HL-60 (cell line): ENCODE results near the gene ACTN1.

ENCODE experiments used
- DNase-seq, 2 experiments: peaks; one replicate each; pipeline ENCODE4 v3.0.0-alpha.2; 2010 to 2020; ENCODE audit warnings: low read depth in 1 of 2, low spot score in 1 of 2
- H3K27ac ChIP-seq: fragments of 250-450 bp; sonication (Bioruptor Pico); replicated peaks from 2 replicates; pipeline ENCODE4 v1.5.1; 2020; ENCODE audit warnings: mild to moderate bottlenecking, moderate library complexity
- H3K27me3 ChIP-seq: fragments of 250-450 bp; sonication (Bioruptor Pico); 2 replicates; pipeline ENCODE4 v1.5.1; 2021; ENCODE audit warnings: mild to moderate bottlenecking, moderate library complexity; ENCODE audit not compliant: insufficient read depth, poor library complexity, severe bottlenecking
- H3K4me3 ChIP-seq: replicated peaks from 2 replicates; pipeline ENCODE4 v1.5.1; 2011; ENCODE audit warnings: mild to moderate bottlenecking, control low read depth, low read length; ENCODE audit not compliant: insufficient read depth
- GABPA ChIP-seq: IDR thresholded peaks from 2 replicates; pipeline ENCODE4 v1.6.1; 2012; ENCODE audit warnings: low read depth
- POLR2AphosphoS5 ChIP-seq: IDR thresholded peaks from 2 replicates; pipeline ENCODE4 v1.6.1; 2012; ENCODE audit warnings: low read depth
- SPI1 ChIP-seq: IDR thresholded peaks from 2 replicates; pipeline ENCODE4 v1.6.1; 2012; ENCODE audit warnings: low read depth, mild to moderate bottlenecking, borderline replicate concordance
- TF ChIP-seq, protein P1 (sequence below): IDR thresholded peaks from one replicate; pipeline ENCODE4 v1.5.1; 2011; ENCODE audit warnings: low read length, control low read depth, inconsistent platforms; ENCODE audit not compliant: insufficient read depth
- TF ChIP-seq, protein P2 (sequence below): IDR thresholded peaks from 2 replicates; pipeline ENCODE4 v1.6.1; 2012; ENCODE audit warnings: low read depth; ENCODE audit not compliant: insufficient replicate concordance

The ACTN1 gene

DNA sequence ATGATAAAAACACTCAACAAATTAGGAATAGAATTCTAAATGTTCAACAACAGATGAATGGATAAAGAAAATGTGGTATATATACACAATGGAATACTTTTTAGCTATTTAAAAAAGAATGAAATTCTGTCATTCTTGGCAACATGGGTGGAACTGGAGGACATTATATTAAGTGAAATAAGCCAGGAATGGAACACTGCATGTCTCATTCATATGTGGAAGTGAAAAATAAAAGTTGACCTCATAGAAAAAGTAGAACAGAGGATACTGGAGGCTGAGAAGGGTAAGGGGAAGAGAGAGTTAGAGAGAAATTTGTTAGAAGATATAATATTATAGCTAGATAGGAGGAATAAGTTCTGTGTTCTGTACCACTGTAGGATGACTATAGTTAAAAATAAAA lies 150.4 kb downstream of the ACTN1 start:
- no peak overlapping the region for H3K27ac ChIP-seq

DNA sequence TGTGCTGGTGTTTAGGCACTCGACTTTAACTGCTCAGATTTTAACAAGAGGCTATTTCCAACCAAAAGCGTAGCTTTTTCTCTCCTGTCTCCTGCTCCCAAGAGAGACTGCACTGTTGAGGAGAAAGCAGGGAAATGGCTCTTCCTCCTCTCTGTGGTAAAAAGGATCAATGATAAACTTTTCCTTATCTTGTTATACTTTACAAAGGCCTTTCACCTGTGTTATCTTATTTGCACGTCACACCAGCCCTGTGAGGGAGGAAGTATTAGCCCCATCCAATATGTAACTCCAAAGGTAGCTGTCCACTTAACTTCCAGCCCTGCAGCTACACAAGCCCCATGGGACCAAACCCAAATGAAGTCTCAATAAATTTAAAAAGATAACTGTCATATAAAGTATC lies 153.4 kb downstream of the ACTN1 start:
- DNase-seq = no peak
- no peaks in the 10 kb centered on the region for H3K27me3 ChIP-seq
- no peak overlapping the region for H3K27ac ChIP-seq
- no peak overlapping the region for H3K4me3 ChIP-seq
- no peak for TF ChIP-seq POLR2AphosphoS5
- no peak for TF ChIP-seq GABPA
- TF ChIP-seq, protein P1, sequence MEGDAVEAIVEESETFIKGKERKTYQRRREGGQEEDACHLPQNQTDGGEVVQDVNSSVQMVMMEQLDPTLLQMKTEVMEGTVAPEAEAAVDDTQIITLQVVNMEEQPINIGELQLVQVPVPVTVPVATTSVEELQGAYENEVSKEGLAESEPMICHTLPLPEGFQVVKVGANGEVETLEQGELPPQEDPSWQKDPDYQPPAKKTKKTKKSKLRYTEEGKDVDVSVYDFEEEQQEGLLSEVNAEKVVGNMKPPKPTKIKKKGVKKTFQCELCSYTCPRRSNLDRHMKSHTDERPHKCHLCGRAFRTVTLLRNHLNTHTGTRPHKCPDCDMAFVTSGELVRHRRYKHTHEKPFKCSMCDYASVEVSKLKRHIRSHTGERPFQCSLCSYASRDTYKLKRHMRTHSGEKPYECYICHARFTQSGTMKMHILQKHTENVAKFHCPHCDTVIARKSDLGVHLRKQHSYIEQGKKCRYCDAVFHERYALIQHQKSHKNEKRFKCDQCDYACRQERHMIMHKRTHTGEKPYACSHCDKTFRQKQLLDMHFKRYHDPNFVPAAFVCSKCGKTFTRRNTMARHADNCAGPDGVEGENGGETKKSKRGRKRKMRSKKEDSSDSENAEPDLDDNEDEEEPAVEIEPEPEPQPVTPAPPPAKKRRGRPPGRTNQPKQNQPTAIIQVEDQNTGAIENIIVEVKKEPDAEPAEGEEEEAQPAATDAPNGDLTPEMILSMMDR = no peak
- TF ChIP-seq SPI1 = no peak
- TF ChIP-seq, protein P2, sequence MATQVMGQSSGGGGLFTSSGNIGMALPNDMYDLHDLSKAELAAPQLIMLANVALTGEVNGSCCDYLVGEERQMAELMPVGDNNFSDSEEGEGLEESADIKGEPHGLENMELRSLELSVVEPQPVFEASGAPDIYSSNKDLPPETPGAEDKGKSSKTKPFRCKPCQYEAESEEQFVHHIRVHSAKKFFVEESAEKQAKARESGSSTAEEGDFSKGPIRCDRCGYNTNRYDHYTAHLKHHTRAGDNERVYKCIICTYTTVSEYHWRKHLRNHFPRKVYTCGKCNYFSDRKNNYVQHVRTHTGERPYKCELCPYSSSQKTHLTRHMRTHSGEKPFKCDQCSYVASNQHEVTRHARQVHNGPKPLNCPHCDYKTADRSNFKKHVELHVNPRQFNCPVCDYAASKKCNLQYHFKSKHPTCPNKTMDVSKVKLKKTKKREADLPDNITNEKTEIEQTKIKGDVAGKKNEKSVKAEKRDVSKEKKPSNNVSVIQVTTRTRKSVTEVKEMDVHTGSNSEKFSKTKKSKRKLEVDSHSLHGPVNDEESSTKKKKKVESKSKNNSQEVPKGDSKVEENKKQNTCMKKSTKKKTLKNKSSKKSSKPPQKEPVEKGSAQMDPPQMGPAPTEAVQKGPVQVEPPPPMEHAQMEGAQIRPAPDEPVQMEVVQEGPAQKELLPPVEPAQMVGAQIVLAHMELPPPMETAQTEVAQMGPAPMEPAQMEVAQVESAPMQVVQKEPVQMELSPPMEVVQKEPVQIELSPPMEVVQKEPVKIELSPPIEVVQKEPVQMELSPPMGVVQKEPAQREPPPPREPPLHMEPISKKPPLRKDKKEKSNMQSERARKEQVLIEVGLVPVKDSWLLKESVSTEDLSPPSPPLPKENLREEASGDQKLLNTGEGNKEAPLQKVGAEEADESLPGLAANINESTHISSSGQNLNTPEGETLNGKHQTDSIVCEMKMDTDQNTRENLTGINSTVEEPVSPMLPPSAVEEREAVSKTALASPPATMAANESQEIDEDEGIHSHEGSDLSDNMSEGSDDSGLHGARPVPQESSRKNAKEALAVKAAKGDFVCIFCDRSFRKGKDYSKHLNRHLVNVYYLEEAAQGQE = no peak

More for the DNA sequence above, 150.4 kb downstream of the ACTN1 start:
- Histone ChIP-seq H3K4me3 (no peak overlapping the region), H3K27me3 (no peaks in the 10 kb centered on the region)
- TF ChIP-seq SPI1 (no peak), POLR2AphosphoS5 (no peak), GABPA (no peak)
- TF ChIP-seq, protein P1 = no peak
- TF ChIP-seq, protein P2 = no peak
- DNase-seq = no peak

DNA sequence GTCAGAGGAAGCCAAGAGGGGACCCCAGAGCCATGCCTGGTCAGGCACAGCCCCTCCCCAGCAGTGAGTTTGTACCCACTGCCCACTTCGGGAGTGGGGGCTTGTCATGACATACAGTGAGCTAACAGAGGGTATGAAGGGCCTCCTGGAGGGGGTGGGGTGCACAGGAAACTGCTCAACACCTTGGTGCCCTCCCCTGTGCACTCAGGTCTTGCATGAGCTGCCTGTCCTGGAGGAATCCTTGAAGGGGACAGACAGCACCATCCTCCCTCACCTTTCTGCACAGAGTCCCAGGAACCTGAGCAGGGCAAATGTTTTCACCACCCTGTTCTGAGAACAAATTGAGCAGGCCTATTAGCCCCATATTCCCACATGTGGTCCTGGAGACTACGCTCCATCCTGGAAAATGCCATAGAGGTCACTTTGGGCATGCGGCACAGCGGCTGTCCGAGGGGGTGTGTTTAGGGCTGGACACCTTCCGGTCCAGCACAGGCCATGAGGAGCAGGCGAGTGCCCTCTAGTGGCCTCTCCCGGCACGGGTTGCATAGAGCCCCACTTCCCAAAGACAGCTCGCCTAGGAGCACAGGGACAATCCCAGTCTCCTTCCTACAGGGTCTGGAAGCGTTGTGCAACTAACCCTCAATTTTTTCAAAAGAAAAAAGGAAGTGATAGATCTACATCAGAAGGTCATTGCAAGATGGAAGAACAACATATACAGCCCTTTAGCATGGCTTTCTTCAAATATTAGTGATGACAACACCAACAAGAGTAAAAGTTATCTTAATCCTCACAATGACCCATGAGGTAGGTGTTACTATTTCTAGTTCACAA lies 154.4 kb downstream of the ACTN1 start:
- H3K27ac ChIP-seq = no peak overlapping the region
- DNase-seq = peak; percentile 38 to 49
- no peak overlapping the region for H3K4me3 ChIP-seq
- peak; percentile 79 for TF ChIP-seq GABPA
- TF ChIP-seq, protein P1 = peak; percentile 50
- no peak for TF ChIP-seq SPI1
- no peaks in the 10 kb centered on the region for H3K27me3 ChIP-seq

DNA sequence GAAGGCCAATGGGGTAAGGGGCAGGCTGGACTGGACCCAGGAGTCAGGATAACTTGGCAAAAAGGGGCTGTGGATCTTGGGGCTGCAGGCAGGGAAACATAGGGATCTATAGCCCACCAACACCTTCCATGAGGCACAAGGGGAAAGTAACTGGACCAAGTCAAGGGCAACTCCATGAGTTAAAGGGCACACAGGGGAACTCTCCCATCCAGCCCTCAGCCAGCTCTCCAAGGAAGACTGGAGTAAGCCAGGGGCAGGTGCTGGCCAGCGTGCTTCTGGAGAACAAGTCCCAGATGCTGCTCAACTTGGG lies 154.9 kb downstream of the ACTN1 start:
- Histone ChIP-seq H3K4me3 (no peak overlapping the region), H3K27ac (no peak overlapping the region), H3K27me3 (no peaks in the 10 kb centered on the region)
- TF ChIP-seq POLR2AphosphoS5 = no peak
- TF ChIP-seq, protein P1 = no peak
- TF ChIP-seq, protein P2 = no peak
- TF ChIP-seq SPI1 = no peak
- no peak for TF ChIP-seq GABPA
- no peak for DNase-seq
